Stimulated activated CD4-positive, alpha-beta T cell treated with anti-CD3 and anti-CD28 coated beads, Interleukin-1b, Interleukin-23, amount 100 ng/mL, for 48 hours (primary cell): ENCODE data around the gene ARRDC4.

ENCODE experiments used
- DNase-seq: peaks from one replicate; pipeline ENCODE4 v3.0.0-alpha.2; 2020

ARRDC4 gene

DNA sequence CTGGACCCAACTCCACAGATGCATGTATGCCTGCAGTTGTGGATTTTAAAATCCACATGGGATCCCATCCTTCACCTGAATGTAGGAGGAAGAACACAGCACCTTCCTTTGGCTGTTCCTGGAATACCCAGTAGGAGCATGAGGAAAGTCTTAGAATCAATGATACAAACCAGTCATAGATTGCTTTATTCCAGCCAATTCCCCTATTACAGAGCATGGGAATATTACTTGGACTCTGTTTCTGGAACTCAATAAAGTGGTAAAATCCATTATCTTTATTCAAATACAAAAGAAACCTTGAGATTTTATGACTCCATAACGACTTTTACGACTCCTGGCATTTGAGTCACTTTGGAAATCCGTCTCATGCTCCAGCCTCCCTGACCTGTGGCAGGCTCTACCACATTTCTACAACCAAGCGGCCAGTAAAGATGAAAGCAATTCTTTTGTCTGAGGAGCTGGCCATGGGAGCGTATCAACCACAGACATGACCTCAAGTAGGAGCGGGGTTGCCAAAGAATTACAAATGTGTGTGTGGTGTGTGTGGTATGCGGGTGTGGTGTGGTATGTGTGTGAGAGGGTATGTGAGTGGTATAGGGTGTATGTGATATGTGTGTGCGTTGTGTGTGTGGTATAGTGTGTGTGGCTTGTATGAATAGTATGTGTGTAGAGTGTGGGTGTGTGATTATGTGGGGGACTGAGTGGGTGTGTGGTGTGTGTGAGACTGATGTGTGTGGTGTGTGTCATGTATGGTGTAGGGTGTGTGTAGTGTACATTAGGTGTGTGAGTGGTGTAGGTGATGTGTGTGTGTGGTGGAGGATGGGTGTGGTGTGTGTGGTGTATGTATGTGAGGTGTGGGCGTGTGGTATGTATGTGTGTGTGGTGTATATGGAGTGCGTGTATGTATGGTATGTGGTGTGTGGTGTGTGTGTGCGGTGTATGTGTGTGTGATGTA, 40.0 kb downstream of the ARRDC4 start:
- DNase-seq = no peak

DNA sequence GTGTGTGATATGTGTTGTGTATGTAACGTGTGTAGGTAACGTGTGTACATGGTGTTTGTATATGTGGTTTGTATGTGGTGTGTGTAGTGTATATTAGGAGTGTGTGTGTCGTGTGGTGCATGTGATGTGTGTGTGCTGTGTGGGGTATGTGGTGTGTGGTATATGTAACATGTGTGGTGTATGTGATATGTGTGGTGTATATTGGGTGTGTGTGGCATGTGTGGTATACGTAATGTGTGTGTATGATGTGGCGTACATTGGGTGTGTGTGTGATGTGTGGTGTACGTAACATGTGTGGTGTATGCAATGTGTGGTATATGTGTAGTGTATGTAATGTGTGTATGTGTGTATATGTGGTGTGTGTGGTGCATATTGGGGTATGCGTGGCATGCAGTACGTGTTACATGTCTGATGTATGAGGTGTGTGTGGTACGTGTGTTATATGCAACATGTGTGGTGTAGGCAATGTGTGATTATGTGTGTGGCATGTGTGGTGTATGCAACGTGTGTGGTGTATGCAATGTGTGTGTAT, 41.2 kb downstream of the ARRDC4 start:
- DNase-seq = no peak

DNA sequence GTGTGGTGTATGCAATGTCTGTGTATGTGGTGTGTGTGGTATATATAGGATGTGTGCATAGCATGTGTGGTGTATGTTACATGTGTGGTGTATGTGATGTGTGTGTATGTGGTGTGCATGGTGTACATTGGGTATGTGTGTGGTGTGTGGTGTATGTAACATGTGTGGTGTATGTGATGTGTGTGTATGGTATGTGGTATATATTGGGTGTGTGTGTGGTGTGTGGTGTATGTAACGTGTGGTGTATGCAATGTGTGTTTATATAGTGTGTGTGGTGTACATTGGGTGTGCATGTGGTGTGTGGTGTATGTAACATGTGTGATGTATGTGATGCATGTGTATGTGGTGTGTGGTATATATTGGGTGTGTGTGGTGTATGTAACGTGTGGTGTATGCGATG, 41.9 kb downstream of the ARRDC4 start:
- DNase-seq = no peak

DNA sequence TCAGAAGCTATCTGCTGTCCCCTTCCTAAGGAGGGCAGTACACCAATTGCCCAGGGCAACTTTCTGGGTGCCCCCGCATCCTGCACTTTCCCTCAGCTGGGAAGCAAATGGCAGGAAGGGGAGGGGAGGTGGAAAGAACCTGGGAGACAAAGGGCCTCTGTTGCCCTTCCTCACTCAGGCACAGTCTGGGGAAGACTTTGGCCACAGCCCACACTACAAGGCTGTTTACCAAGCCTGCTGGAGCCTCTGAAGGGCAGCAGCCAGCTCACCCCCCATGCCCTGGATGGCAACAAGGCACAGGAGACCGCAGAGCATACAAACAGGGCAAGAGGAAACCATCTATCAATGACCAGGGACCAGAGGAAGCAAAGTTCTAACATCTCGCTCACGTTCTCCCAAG, 42.4 kb downstream of the ARRDC4 start:
- DNase-seq = no peak

DNA sequence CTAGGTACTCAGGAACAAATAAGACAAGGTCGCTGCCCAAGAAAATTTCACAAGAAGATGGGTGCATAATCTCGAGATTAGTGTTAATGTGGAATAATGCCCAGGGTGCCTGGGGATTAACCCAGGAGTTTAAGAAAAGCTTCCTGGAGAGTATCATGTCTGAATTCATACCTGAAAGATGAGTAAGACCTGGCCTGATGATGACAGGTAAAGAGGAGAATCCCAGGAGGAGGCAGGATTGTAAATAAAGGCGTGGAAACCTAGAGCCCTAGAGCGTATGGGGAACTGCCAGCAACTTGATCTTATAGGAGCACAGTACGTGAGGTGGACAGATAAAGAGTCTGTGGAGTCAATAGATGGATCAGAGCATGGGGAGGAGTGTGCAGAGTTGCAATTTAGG, 43.0 kb downstream of the ARRDC4 start:
- no peak for DNase-seq

DNA sequence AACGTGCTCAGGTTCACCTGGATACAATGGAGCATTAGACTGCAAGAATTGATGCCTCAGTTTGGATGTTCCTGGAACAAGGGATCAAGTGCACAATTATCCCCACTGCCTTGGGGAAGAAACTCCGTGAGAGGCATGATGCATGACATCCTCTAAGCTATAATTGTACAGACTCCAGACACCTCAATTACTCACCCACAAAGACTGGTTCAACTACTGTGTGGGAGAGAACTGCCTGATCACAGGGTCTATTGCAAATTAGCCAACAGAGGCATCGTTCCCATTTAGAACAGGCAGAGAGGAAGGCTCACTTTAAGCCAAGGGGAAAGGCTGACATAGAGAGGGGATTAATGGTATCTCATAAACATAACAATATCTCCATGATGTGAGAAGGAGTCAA, 43.5 kb downstream of the ARRDC4 start:
- DNase-seq = no peak

DNA sequence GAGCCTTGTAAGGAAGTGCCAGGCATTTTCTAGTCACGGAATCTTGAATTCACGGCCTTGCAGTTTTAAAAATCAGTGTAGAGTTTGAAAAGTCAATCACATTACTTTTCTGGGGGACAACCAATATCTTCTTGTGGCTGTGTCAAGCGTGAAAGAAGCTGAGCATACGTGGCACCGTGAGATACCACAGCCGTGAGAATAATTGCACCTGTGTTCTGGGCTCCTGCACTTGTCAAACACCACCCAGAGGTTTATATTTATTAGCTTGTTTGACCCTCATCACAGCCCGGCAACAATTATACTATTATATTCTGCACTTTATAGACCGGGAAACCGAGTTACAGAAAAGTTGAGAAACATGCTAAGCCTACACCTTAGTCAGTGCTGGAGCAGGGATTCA, 45.2 kb downstream of the ARRDC4 start:
- DNase-seq = no peak

DNA sequence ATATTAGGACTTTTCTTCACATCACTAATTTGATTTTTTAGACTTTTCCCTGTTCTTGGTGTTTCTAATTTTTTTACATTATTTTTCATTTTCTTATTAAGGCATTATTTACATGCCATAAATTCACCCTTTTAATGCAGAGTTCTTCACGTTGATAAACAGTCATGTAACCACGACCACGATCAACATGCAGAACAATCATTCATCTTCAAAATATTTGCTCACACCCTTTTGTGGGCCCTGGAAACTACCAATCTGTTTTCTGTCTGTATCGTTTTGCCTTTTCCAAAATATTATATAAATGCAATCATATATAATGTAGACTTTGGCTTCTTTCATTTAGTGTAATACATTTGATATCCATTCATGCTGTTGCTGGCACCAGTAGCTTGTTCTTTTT, 48.7 kb downstream of the ARRDC4 start:
- DNase-seq = no peak

DNA sequence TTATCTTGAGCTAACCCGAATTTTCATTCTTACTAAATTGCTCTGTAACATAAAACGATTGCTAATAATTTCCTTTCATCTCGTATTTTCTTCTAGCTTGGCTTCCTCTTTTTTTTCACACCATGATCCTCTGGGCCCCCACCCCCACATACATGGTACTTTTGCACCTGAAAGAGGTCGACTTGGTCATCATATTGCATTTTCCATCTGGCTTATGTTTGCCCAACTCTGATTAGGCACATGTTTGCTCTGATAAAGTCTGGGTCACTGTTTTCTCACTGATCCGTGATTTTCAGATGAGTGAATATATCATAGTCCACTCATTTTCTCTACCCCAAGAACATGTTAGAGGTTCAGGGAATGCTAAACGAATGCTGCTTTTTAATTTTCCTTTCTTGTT, 49.5 kb downstream of the ARRDC4 start:
- DNase-seq = no peak

DNA sequence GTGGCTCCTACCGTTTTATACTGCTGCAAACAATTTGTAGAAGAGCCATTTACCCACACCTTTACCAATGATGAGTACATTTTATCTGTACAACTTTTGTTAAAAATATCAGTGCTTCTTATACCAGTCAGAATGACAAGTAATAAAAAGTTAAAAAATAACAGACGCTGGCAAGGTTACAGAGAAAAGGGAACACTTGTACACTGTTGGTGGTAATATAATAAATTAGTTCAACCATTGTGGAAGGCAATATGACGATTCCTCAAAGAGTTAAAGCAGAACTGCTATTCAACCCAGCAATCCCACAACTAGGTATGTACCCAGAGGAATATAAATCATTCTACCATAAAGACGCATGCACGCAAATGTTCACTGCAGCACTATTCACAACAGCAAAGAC, 51.9 kb downstream of the ARRDC4 start:
- no peak for DNase-seq

DNA sequence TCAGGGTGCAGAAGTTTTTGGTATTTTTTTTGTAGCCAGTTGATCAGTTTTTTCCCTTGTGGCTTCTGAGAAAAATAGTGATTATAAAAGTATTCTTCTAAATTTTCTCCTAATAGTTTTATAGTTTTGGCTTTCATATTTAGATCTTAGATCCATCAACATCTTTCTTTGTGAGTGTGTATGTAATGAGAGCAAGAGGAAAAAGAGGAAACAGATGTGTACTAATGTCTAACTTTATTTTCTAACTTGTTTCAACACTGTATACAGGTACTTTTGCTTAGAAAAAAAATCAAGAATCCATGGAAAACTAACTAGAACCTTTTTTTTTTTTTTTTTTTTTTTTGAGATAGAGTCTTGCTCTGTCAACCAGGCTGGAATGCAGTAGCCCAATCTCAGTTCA, 53.1 kb downstream of the ARRDC4 start:
- no peak for DNase-seq

DNA sequence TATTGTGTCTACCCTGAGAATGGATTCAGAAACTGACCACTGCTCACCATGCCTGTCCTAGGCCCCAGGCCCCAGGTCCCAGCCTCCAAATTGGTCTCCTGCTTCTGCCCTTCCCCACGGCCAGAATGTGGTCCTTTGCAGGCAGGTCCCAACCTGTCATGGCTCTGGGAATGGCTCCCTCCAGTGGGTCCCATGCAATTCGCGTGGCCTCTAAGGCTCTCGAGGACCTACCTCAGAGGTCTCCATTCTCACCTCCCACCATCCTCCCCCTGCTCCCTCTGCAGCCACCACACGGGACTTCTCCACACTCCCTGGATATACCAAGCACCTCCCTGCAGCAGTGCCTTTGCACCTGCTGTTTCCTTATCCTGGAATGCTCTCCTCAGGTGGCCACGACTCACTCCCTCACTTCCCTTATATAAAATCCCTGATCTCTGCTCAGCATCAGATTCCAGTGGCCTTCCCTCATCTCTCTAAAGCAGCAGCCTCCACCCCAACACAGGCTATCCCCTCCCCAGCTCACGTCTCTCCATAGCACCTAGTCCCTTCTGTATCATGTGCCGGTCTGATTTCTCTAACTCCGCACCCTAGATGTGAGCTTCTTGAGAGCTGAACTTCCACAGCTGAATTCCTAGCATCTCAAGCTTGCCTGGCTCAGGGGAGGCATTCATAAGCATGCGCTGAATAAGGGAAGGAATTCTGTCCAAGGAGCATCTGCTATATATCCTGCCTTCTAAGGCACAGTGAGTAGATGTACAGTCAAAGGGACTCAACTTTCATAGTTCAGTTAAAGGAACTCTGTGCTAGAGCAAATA, 56.9 kb downstream of the ARRDC4 start:
- no peak for DNase-seq

DNA sequence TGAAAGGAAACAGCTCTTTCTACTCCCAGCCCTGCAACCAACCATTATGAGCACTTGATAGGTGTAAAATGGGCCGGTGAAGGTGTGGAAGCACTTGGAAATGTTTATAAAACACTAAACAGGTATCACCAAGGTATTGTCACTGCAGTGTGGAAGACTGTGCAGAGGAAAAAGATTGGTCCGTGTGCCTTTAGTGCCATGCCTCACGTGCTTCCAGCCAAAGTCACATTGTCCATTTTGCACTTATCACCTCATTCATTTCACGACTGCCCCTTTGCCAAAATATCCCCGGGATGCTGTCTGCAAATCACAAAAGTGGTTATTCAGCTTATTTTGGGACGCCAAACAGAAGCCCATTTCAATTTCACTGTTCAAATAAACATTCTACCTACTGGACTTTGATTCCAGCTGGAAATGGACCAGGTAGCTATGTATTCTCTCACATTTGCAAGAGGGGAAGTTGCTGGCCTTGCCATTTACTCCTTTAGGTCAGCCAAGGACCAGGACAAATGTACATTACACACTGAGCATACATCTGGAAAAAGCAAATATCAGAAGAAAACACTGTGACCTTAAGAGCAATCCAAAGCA, 58.4 kb downstream of the ARRDC4 start:
- no peak for DNase-seq
